T-helper 9 cell (primary cell): ENCODE measurements around the gene LRCH4.

Experiments
- DNase-seq: peaks from one replicate; pipeline ENCODE4 v3.0.0-alpha.2; 2020
- total RNA-seq, 2 donors: gene quantifications; one replicate each; lab custom pipeline; 2026; lab: John Stamatoyannopoulos, UW

Gene LRCH4, protein sequence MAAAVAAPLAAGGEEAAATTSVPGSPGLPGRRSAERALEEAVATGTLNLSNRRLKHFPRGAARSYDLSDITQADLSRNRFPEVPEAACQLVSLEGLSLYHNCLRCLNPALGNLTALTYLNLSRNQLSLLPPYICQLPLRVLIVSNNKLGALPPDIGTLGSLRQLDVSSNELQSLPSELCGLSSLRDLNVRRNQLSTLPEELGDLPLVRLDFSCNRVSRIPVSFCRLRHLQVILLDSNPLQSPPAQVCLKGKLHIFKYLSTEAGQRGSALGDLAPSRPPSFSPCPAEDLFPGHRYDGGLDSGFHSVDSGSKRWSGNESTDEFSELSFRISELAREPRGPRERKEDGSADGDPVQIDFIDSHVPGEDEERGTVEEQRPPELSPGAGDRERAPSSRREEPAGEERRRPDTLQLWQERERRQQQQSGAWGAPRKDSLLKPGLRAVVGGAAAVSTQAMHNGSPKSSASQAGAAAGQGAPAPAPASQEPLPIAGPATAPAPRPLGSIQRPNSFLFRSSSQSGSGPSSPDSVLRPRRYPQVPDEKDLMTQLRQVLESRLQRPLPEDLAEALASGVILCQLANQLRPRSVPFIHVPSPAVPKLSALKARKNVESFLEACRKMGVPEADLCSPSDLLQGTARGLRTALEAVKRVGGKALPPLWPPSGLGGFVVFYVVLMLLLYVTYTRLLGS
- 42.8 to 55.3 reads per million in 2 donors for total RNA-seq

DNA sequence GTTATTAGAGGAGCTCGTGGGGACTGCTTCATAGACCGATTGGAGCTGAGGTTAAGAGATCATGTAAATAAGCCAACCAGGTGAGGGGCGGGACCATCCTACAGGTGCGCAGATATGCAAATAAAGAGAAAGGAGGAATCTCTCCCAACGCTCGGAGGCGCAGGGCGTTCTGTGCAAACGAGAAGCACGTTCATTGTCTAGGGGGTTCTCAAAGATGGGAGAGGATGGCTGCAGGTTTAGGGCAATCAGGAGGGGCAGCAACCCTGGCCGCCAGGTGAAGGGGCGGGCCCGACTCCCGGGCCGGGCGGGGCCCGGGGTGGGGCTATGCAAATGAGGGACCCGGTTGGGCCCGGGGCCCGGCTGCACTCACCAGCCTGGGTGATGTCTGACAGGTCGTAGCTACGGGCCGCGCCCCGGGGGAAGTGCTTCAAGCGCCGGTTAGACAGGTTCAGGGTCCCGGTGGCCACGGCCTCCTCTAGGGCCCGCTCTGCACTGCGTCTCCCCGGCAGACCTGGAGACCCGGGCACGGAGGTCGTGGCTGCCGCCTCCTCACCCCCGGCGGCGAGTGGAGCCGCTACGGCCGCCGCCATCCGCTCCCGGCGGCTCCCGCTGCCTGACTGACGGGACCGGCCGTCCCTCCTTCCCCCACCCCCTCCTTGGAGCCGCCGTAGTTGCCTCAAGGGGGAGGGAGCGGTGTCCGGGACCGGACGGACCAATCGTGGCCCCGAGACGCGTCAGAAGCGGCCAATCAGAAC, at the start of gene LRCH4:
TSS of gene LRCH4 (minus strand) at position 619 of the 755 bp plus-strand sequence. CDS start at position 590, 29 bp downstream.
- DNase-seq, result peak; percentile 64

DNA sequence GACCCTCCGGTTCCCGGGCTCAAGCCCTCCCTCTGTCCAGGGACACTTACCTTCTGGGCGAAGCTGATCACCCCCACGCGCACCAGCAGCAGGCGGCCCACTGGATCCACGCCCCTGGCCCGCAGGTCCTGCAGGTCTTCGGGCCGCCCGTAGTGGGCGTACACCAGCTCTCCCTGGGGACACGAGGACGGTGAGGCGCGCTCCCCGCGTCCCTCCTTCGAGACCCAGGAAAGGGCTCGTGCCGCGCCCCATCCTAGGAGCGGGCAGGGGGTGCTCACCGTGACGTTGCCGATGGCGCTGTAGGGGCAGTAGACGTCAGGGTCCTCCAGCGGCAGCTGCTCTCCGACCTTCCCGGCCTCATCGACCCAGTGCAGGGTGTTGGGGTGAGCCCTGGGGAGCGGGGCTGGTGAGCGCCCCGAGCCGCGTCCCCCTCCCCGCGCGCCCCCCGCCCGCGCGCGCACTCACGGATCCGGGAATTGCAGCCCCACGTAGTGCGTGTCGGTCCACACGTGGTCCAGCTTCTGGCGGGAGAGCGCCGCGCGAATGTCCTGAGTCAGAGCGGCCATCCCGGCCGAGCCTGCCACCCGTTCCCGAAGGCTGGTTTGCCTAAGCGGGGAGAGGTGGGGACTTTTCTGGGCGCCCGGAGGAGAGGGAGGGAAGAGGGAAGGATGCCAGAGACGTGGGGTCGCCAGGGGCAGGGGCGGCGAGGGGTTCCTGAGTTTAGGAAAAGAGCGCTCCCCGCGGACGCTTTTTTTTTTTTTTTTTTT, 47.2 kb upstream of the LRCH4 start:
- peak; percentile 46 for DNase-seq

DNA sequence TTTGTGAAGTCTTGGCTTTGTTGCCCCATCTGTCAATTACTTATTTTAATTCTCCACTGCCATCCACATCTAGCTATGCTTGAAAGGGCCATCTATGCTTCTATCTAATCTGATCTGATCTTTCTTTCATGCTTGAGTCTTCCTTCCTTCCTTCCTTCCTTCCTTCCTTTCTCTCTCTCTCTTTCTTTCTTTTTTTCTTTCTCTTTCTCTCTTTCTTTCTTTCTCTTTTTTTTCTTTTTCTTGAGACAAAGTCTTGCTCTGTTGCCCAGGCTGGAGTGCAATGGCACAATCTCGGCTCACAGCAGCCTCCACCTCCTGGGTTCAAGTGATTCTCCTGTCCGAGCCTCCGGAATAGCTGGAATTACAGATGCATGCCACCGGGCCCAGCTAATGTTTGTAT, 44.1 kb upstream of the LRCH4 start:
- DNase-seq, result no peak

DNA sequence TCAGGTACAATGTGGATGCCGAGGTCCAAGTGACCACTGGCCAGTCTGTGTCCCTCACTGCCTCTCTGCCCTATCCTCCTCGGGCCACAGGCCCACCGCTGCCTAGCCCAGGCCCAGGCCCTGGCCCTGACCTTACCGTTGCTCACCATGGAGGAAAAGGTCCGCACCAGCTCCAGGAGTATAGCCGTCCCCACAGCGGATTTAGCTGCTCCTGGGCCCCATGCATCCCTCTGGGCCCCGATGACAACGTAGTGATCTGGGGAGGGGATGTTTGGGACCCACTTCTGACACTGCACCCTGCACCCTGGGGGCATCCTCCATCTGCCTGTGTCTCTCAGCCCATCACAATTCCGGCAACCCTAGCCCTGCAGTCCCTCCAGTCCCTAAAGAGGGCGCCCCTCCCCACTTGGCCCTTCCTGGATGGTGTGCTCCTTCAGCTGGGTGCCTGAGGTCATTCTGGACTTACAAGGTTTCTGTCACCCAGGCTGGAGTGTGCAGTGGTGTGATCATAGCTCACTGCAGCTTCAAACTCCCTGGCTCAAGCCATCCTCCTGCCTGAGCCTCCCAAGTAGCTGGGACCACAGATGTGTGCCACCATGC, 43.3 kb upstream of the LRCH4 start:
- DNase-seq, result no peak

DNA sequence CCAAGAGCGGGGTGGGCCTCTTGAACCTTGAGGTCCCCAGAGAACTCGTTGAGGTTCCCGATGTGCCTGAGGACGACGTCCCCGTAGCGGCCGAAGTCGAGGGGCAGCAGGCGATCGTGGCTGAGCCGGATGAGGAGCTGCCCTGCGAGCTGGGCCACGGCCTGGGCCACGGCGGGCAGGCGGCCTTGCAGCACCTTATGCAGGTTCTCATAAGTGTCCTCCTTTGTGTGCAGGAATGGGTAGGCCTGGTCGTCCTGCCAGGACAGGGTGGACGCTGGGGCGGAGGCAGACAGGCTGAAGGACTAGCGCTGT, 41.3 kb upstream of the LRCH4 start:
- no peak for DNase-seq

DNA sequence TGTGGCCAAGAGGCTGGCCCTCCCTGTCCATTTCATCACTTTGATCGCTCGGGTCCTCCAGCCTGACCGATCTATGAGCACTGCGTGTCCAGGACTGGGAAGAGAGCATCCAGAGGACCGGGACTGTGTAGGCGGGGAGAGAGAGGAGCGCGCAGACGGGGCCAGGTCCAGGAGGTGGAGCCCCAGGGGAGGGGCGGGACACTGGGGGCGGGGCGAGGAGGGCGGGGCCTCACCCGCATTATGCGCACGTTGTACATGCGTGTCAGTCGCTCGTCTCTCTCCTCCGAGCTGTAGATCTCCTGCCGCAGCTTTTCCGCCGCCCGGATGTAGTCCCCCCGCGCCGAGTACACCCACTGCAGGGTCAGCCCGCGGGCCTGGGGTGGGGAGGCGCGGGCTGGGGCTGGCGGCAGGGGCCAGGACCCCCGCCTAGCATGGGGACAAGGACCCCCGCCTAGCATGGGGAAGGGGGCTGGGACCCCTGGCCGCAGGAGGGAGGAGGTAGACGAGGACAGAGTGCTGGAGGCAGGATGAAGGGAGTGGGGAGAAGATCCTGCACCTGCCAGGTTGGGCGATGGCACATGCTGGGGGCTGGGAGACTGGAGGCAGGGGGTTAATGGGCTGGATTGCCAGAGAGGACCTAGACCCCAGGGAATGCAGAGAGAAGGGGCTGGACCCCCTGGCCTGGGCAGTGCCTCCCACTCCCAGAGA, 40.8 kb upstream of the LRCH4 start:
- DNase-seq, result peak; percentile 88

DNA sequence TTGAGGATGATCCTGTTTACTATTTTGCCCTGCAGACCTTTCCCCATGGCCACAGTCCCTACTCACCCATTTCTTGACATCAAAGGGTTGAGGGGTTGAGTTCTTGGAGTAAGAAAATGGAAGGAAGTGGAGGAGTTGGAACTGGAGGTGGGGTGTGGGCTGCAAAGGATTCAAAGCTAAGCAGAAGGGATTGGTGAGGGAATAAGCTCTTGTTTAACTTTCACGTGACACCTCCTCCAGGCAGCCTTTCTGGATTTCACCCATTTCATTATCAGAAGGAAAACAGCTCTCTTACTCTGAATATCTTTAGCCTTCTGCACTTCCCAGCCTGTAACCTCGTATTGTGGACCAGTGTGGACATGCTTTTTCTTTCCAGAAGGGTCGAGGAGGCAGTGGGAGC, 40.1 kb upstream of the LRCH4 start:
- no peak for DNase-seq

DNA sequence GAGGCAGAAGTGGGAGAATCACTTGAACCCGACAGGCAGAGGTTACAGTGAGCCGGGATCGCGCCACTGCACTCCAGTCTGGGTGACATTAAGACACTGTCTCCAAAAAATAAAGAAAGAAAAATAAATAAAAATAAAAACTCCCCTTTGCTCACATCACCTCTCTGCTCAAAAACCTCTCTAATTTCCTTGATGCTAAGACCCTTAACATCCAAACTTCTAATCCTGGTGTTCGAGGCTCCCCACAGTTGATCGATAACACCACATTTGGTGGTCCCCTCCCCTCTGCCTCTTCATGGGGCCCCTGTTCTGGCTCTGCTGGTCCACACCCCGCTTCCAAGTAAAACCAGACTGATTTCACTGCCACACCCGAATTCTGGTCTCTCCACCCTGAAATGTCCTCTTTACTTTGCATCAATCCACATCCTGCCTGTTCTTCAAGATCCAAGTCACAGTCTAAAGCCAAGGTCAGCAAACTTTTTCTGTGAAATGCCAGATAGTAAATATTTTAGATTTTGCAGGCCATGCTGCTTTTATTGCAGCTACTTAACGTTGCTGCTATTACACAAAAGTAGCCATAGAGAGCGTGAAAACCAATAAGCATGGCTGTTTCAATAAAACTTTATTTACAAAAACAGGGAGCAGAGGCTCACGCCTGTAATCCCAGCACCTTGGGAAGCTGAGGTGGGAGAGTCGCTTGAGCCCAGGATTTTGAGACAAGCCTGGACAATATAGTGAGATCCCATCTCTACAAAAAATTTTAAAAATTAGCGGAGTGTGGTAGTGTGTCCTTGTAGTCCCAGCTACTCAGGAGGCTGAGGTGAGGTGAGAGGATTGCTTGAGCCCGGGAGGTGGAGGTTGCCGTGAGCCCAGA, 38.3 kb upstream of the LRCH4 start:
- no peak for DNase-seq

DNA sequence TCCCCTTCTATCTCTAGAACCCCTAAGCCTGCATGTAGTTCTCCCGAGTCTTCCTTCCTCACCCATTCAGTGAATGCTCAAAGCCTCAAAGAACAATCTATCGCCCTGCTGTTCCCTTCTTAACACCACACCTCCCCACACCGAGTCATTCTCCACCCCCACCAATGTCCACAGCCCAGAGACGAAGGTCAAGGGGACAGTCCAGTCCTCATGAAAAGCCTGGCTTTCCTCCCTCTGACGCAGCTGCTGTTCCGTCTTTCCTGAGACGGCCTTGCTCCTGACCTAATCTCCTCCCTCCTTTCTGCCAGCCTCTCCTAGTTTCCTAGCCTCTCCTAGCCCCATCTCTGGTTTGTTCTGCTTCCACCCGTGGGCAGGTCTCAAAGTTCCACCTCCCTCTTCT, 35.6 kb upstream of the LRCH4 start:
- DNase-seq, result no peak

DNA sequence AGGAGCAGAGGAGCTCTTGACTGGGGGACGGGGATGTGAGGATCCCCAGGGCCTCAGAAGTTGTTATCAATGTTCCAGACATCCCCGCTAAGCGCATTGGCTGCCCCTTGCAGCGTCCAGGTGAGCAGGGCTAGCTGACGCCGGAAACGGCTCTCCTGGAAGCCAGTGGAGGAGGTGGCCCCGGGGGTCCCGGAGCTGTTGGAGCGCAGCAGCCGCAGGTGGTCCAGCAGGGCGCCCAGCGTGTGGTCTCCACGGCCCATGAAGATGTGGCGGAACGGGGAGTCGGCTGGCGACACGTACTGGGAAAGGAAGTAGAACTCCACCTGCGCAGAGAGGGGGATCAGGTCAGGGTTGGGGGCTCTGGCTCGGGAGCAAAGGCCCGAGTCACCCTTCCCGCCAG, 34.9 kb upstream of the LRCH4 start:
- DNase-seq, result no peak

DNA sequence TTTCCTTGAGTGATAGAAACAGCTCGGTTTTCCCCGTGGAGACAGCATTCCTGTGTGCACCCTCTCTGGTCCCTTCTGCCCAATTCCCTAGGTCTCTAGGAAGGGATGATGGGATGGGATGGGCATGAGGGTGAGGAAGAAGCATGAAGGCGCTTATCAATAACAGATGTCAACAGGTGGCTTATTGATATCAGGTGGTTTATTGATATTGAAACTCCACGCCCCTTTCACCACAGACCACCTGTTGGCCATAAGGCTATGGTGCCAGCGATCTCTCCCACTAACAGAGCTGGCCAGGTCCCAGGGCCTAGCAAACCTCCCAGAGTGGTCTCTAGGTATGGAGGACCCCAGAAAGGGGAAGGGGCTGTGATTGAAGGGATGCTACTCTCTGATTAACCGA, 34.3 kb upstream of the LRCH4 start:
- no peak for DNase-seq

DNA sequence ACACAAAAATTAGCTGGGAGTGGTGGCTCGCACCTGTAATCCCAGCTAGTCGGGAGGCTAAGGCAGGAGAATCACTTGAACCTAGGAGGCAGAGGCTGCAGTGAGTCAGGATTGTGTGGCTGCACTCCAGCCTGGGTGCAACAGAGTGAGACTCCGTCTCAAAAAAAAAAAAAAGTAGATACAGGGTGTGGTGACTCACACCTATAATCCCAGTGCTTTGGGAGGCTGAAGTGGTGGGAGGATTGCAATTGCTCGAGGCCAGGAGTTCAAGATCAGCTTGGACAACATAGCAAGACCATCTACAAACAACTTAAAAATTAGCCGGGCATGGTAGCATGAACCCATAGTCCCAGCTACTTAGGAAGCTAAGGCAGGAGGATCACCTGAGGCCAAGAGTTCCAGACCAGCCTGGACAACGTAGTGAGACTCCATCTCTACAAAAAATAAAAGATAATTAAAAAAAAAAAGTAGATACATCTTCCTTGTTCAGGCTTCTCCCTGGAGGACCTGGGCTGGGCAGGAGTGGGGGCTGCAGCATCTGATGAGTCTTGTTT, 28.5 kb upstream of the LRCH4 start:
- DNase-seq, result no peak

DNA sequence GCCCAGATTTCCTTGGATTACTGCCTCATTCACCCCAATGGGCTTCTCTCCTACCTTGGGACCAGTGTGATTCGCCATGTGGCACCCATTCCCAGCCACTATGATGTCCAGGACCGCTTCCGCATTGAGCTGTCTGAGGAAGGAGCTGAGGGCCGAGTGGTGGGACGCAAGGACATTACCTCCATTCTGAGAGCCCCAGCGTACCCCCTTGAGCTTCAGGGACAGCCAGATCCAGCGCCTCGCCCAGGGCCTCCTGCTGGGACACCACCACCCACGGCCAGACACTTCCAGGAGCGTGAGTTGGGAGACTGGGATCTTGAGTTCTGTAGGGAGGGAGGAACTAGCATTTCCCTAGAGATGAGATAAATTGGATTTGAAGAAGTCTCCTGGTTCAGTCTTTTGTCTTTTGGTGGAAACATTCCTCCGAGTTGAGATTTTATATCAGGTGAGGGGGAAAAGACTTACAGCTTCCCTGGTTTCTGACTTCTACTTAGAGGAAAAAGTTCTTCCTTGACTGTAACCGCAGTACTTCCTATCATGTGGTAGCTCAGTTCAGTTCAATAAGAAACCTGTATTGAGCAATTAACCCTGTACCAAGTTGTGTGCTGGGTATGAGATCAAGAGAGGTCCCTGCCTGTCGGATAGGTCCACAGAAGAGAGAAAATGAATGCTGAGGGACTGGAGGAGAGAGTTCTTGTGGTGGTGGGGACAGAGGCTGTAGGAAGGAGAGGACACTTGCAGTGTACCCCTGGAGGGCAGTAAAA, 27.7 kb upstream of the LRCH4 start:
- DNase-seq, result no peak

DNA sequence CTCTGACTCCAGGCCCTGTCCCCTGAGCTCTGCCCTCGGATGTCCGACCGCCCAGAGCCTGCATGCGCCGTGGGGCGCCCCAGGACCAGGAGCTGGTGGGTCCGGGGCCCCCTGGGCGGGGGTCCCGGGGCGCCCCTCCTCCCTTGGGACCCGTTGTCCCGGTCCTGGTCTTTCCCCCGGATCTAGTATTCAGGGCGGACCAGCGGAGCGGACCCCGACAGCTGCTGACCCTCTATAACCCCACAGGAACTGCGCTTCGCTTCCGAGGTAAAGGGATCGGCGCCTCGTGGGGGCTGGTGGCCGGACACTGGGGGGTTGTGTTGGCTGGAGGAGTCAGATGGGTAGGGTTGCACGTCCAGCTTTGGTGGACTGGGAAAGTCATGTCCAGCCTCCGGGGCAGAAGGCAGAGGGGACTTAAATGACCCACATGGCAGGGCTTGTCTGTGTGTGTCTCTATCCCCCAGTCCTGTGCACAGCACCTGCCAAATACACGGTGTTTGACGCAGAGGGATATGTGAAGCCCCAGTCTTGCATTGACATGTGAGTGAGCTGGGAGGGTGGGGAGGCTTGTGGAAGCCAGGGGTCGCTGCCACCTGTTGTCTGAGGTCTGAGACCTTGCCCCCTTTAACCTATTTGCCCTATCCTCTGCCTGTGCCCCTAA, 26.9 kb upstream of the LRCH4 start:
- DNase-seq, result no peak

DNA sequence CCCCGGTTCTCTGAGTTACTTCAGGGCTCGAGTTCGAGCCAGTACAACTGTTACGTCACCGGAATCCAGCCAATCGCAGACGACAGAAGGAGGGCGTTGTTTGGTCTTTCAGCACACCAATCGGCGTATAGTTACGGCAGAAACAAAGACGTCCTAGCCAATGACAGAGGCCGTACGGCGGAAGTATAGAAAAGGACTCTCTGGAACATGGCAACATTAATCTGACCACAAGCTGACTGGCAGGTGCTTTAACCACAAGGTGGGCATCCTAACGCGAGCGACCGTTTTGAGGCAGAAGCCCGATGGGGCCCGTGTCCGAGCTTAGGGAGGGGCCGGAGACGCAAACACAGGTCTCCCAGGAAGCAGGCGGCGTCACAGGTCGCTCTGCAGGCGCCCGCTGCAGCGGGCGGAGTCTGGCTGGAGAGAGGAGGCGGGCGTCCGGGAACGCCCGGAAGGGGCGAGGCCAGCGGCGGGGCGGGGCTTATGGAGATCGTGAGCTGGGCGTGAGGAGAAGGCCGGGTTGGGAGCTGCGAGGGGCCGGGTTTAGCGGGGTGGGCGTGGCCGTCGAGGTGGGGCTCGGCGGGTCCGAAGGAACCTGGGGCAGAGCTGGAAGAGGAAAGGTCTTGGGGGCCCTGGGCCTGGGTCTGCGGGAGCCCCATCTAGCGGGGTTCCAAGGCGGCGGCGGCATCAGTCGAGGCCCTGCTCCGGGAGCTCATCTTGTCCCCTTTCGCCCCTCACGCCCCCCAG, 26.2 kb upstream of the LRCH4 start, which contains the start of gene MOSPD3:
TSS of gene MOSPD3 (plus strand) at position 558 of the 747 bp plus-strand sequence. CDS start 252 bp downstream, outside the sequence.
- DNase-seq, result peak; percentile 97

DNA sequence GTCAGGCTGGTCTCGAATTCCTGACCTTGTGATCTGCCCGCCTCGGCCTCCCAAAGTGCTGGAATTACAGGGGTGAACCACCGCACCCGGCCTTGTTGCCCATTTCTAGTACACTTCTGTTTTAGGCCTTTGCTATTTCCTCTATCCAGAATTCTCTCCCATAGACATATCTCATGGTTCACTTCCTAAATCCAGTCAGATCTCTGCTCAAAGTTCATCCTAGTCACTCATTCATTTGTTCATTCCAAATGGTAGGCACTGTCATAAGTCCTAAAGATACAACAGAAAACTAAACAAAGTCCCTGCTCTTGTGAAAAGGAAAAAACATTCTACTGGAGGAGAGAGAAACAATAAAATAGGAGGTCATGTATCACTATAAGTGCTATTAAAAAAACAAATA, 24.0 kb upstream of the LRCH4 start:
- DNase-seq, result no peak

DNA sequence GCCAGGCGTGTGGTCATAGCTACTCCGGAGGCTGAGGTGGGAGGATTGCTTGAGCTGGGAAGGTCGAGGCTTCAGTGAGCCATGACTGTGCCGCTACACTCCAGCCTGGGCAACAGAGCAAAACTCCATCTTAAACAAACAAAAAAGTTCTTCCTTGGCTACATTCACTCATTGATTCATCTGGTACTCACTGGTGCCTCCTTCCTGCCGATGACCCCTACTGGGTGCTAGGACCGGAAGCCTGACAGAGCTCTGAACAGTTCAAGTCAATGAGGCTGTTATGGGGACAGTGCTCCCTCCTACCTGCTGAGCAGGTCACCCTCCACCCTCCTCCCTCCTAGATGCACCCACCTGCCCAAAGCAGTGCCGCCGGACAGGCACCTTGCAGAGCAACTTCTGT, 21.2 kb upstream of the LRCH4 start:
- no peak for DNase-seq

DNA sequence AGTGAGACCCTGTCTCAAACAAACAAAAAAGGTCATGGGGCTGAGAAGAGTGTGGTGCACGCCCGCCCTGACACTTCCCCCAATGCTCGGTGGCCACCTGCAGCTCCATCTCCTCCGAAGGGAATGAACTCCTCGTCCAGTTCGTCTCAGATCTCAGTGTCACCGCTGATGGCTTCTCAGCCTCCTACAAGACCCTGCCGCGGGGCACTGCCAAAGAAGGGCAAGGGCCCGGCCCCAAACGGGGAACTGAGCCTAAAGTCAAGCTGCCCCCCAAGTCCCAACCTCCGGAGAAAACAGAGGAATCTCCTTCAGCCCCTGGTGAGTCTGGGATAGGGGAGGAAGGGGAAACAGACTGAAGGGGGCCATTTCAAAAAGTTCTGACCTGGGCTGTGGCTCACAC, 20.4 kb upstream of the LRCH4 start:
- DNase-seq, result no peak
